HS-5 (cell line): Measurements from ENCODE around the gene CCDC57.

Source experiments
- DNase-seq: peaks from one replicate; pipeline ENCODE4 v3.0.0-alpha.2; 2012; ENCODE audit warnings: low read depth

Gene CCDC57

GRCh38 chr17:82092628-82092994 lies 120.0 kb downstream of the CCDC57 start:
- no peak for DNase-seq

GRCh38 chr17:82092094-82092586 lies 120.5 kb downstream of the CCDC57 start:
- no peak for DNase-seq

- no peak for DNase-seq
These were observed 121.2 kb downstream of the CCDC57 start for GRCh38 chr17:82091264-82092066.

- DNase-seq, result no peak
These were observed 121.9 kb downstream of the CCDC57 start for GRCh38 chr17:82090549-82091263.

- DNase-seq, result no peak
These were observed 122.7 kb downstream of the CCDC57 start for GRCh38 chr17:82089723-82090548.

GRCh38 chr17:82088838-82089722 lies 123.6 kb downstream of the CCDC57 start:
- no peak for DNase-seq

- DNase-seq, result no peak
These were observed 124.4 kb downstream of the CCDC57 start for GRCh38 chr17:82087961-82088837.

GRCh38 chr17:82086941-82087906 lies 125.4 kb downstream of the CCDC57 start:
- no peak for DNase-seq

GRCh38 chr17:82085931-82086764 lies 126.5 kb downstream of the CCDC57 start:
- DNase-seq, result no peak

- no peak for DNase-seq
These were observed 127.4 kb downstream of the CCDC57 start for GRCh38 chr17:82085031-82085861.

- no peak for DNase-seq
These were observed 128.1 kb downstream of the CCDC57 start for GRCh38 chr17:82084373-82085030.

GRCh38 chr17:82083533-82084359 lies 128.9 kb downstream of the CCDC57 start:
- DNase-seq, result no peak

- DNase-seq, result no peak
These were observed 129.6 kb downstream of the CCDC57 start for GRCh38 chr17:82083009-82083408.

GRCh38 chr17:82082456-82082855 lies 130.2 kb downstream of the CCDC57 start:
- DNase-seq, result no peak

- DNase-seq, result no peak
These were observed 130.7 kb downstream of the CCDC57 start for GRCh38 chr17:82081966-82082365.

GRCh38 chr17:82081546-82081945 lies 131.1 kb downstream of the CCDC57 start:
- DNase-seq, result no peak
